T-helper 2 cell treated with Interferon-gamma antibody and Interleukin-4, amounts not matched to agents 5 μg/mL and 100 μg/mL, for 36 hours (primary cell): Measurements from ENCODE around the gene HUS1B.
A peak's percentile ranks its signal among the peaks of the same experiment; 100 is the strongest.
"Not testable (repeated sequence)": the region's sequence is repeated elsewhere in the genome, so short reads cannot be mapped to it uniquely, and the experiment has no call there.

Experiments
- DNase-seq: peaks from one replicate; pipeline ENCODE4 v3.0.0; 2021; ENCODE audit warnings: low spot score
- H3K27ac Mint-ChIP-seq: one replicate; pipeline ENCODE4 v1.8.0; 2021; ENCODE audit warnings: mild to moderate bottlenecking, mixed read lengths
- H3K27me3 Mint-ChIP-seq: one replicate; pipeline ENCODE4 v1.8.0; 2021; ENCODE audit warnings: low read depth, mixed read lengths
- H3K36me3 Mint-ChIP-seq: one replicate; pipeline ENCODE4 v1.8.0; 2021; ENCODE audit warnings: low read depth, mixed read lengths
- H3K4me1 Mint-ChIP-seq: one replicate; pipeline ENCODE4 v1.8.0; 2021; ENCODE audit warnings: low read depth, mixed read lengths
- H3K4me3 Mint-ChIP-seq: one replicate; pipeline ENCODE4 v1.8.0; 2022; ENCODE audit warnings: mild to moderate bottlenecking, moderate library complexity, mixed read lengths
- H3K9me3 Mint-ChIP-seq: one replicate; pipeline ENCODE4 v1.8.0; 2021; ENCODE audit warnings: mixed read lengths

The HUS1B gene

GRCh38 chr6:656460-657252, at the start of gene HUS1B:
Gene HUS1B (minus strand): TSS chr6:657100. CDS start chr6:656944, 156 bp downstream.
- DNase-seq, result no peak
- H3K27ac Mint-ChIP-seq, result no peak within 1 kb of the TSS
- peaks cover 21% of the 10 kb centered on the region for H3K36me3 Mint-ChIP-seq
- no peak within 1 kb of the TSS for H3K4me3 Mint-ChIP-seq
- H3K9me3 Mint-ChIP-seq, result no peaks in the 10 kb centered on the region
- no peaks in the 10 kb centered on the region for H3K27me3 Mint-ChIP-seq
- peaks cover 29% of the 10 kb centered on the region for H3K4me1 Mint-ChIP-seq

- Mint-ChIP-seq H3K36me3 (no peaks in the 10 kb centered on the region), H3K27ac (no peak overlapping the region), H3K4me3 (no peak overlapping the region), H3K4me1 (peaks cover 26% of the 10 kb centered on the region), H3K27me3 (peaks cover 21% of the 10 kb centered on the region), H3K9me3 (no peaks in the 10 kb centered on the region)
- DNase-seq, result no peak
Observed at GRCh38 chr6:706146-706545, 49.2 kb upstream of the HUS1B start.

GRCh38 chr6:705047-705446, 48.1 kb upstream of the HUS1B start:
- peaks cover 27% of the 10 kb centered on the region for H3K27me3 Mint-ChIP-seq

GRCh38 chr6:704046-704445, 47.1 kb upstream of the HUS1B start:
- no peaks in the 10 kb centered on the region for H3K9me3 Mint-ChIP-seq
- H3K27ac Mint-ChIP-seq, result no peak overlapping the region
- peaks cover 27% of the 10 kb centered on the region for H3K27me3 Mint-ChIP-seq
- no peak overlapping the region for H3K4me3 Mint-ChIP-seq
- no peak for DNase-seq
- peaks cover 12% of the 10 kb centered on the region for H3K4me1 Mint-ChIP-seq
- no peaks in the 10 kb centered on the region for H3K36me3 Mint-ChIP-seq

More at GRCh38 chr6:705047-705446, 48.1 kb upstream of the HUS1B start:
- peaks cover 20% of the 10 kb centered on the region for H3K4me1 Mint-ChIP-seq
- H3K4me3 Mint-ChIP-seq, result no peak overlapping the region
- no peak overlapping the region for H3K27ac Mint-ChIP-seq
- DNase-seq, result no peak
- H3K9me3 Mint-ChIP-seq, result no peaks in the 10 kb centered on the region
- no peaks in the 10 kb centered on the region for H3K36me3 Mint-ChIP-seq

GRCh38 chr6:703552-703951, 46.7 kb upstream of the HUS1B start:
- Mint-ChIP-seq H3K27ac (no peak overlapping the region), H3K27me3 (peaks cover 27% of the 10 kb centered on the region), H3K4me3 (no peak overlapping the region), H3K36me3 (no peaks in the 10 kb centered on the region), H3K4me1 (peaks cover 12% of the 10 kb centered on the region), H3K9me3 (no peaks in the 10 kb centered on the region)
- no peak for DNase-seq

- Mint-ChIP-seq H3K27ac (no peak overlapping the region), H3K4me3 (no peak overlapping the region), H3K36me3 (no peaks in the 10 kb centered on the region), H3K9me3 (no peaks in the 10 kb centered on the region), H3K4me1 (peaks cover 7% of the 10 kb centered on the region), H3K27me3 (peaks cover 25% of the 10 kb centered on the region)
- no peak for DNase-seq
Observed at GRCh38 chr6:701700-702479, 45.0 kb upstream of the HUS1B start.

- no peak overlapping the region for H3K4me3 Mint-ChIP-seq
- H3K9me3 Mint-ChIP-seq, result no peaks in the 10 kb centered on the region
- H3K27ac Mint-ChIP-seq, result no peak overlapping the region
- no peaks in the 10 kb centered on the region for H3K36me3 Mint-ChIP-seq
- no peak for DNase-seq
- peaks cover 23% of the 10 kb centered on the region for H3K27me3 Mint-ChIP-seq
- H3K4me1 Mint-ChIP-seq, result peaks cover 6% of the 10 kb centered on the region
Observed at GRCh38 chr6:701215-701614, 44.3 kb upstream of the HUS1B start.

GRCh38 chr6:700490-700889, 43.6 kb upstream of the HUS1B start:
- Mint-ChIP-seq H3K4me1 (peaks cover 6% of the 10 kb centered on the region), H3K36me3 (no peaks in the 10 kb centered on the region), H3K27ac (no peak overlapping the region), H3K4me3 (no peak overlapping the region), H3K27me3 (peaks cover 23% of the 10 kb centered on the region), H3K9me3 (no peaks in the 10 kb centered on the region)
- no peak for DNase-seq

- Mint-ChIP-seq H3K9me3 (no peaks in the 10 kb centered on the region), H3K27me3 (peaks cover 20% of the 10 kb centered on the region), H3K36me3 (no peaks in the 10 kb centered on the region), H3K4me1 (peaks cover 5% of the 10 kb centered on the region), H3K4me3 (no peak overlapping the region), H3K27ac (no peak overlapping the region)
- DNase-seq, result no peak
Observed at GRCh38 chr6:699319-699718, 42.4 kb upstream of the HUS1B start.

- H3K4me3 Mint-ChIP-seq, H3K9me3 Mint-ChIP-seq, H3K36me3 Mint-ChIP-seq, DNase-seq, H3K27ac Mint-ChIP-seq, H3K27me3 Mint-ChIP-seq: not testable (repeated sequence)
- peaks cover 28% of the 10 kb centered on the region for H3K4me1 Mint-ChIP-seq
Observed at GRCh38 chr6:694431-695126, 37.7 kb upstream of the HUS1B start.

GRCh38 chr6:693723-694009, 36.8 kb upstream of the HUS1B start:
- Mint-ChIP-seq H3K27ac (peak overlapping the region; percentile 86), H3K4me3 (peak overlapping the region; percentile 95), H3K27me3 (no peaks in the 10 kb centered on the region), H3K36me3 (peaks cover 4% of the 10 kb centered on the region), H3K9me3 (no peaks in the 10 kb centered on the region), H3K4me1 (peaks cover 30% of the 10 kb centered on the region)
- DNase-seq, result no peak

GRCh38 chr6:692858-693722, 36.2 kb upstream of the HUS1B start, which contains the start of gene EXOC2:
Gene EXOC2 (minus strand): TSS chr6:693139. CDS start chr6:637818, 55,321 bp downstream.
- peaks cover 30% of the 10 kb centered on the region for H3K4me1 Mint-ChIP-seq
- no peaks in the 10 kb centered on the region for H3K27me3 Mint-ChIP-seq
- peaks cover 4% of the 10 kb centered on the region for H3K36me3 Mint-ChIP-seq
- no peaks in the 10 kb centered on the region for H3K9me3 Mint-ChIP-seq
- H3K4me3 Mint-ChIP-seq, result peak within 1 kb of the TSS; percentile 95
- H3K27ac Mint-ChIP-seq, result peak within 1 kb of the TSS; percentile 89
- peak; percentile 87 for DNase-seq

- Mint-ChIP-seq H3K4me3 (peak overlapping the region; percentile 93), H3K9me3 (no peaks in the 10 kb centered on the region), H3K4me1 (peaks cover 30% of the 10 kb centered on the region), H3K27ac (peak overlapping the region; percentile 89), H3K36me3 (peaks cover 4% of the 10 kb centered on the region), H3K27me3 (no peaks in the 10 kb centered on the region)
- DNase-seq, result peak; percentile 76
Observed at GRCh38 chr6:692356-692851, 35.5 kb upstream of the HUS1B start.
